ENCODE measurements around the gene TRIM31. TPM values are rescaled to one million over a fixed set of nuclear protein-coding genes. Genes with fewer than 3 reads are reported as not detected.

Gene TRIM31
- under 1 TPM in 1 of 2 donors, not detected in 1; 0.12 TPM for total RNA-seq

DNA sequence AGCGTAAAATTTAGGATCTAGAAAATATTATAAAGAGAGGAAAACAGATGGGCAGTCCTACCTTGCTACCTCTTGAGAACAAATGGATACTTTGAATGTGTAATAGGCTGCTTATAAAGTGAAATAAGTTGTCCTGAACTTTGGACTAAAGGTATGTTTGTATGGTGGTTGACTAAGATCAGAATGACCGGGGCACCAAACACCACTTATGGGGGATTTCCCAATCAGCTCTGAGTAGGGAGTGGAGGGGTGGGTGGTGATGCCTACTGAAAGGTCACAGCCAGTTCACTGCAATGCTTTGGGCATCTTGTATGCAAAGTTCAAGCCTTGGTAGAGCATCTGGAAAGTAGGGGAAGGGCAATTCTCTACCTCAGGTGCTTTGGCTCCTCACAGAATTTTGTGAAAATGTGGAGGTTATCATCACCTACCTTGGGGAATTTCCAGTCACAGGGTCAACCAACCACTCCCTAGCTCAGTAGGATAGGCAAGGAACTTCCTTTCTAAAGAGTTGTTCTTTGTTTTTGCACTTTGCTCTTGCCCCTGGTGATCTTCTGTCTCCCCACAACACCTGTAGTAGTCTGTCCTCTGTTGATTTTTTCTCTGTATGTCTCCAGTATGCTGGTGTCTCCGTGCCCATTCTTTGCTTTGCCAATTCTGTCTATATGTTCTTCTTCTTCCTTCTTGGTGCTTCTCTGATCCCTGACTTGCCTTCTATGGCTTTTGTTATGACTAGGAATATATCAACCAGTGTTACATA is at the start of gene TRIM31:
Gene TRIM31, minus strand, starts transcription at position 88 of the 757 bp plus-strand sequence. CDS start 285 bp downstream, outside the sequence.
- ATAC-seq (replicated peaks in 1 of 2) (peak; percentile 53 to 60), DNase-seq (no peak)
- Mint-ChIP-seq H3K27me3 (ENCODE audit: low read depth) (peaks cover 46% of the 10 kb centered on the region), H3K36me3 (ENCODE audit: insufficient read depth in 2 of 2) (no peaks in the 10 kb centered on the region), H3K27ac (no peak within 1 kb of the TSS), H3K4me1 (ENCODE audit: low read depth) (peaks cover 19% of the 10 kb centered on the region), H3K9me3 (no peaks in the 10 kb centered on the region), H3K4me3 (peak within 1 kb of the TSS; percentile 9 to 40)

GRCh38 chr6:30162265-30163089 is 49.6 kb upstream of the TRIM31 start:
- ATAC-seq (replicated peaks in 1 of 2) (no peak), DNase-seq (no peak)
- Mint-ChIP-seq H3K4me1 (ENCODE audit: low read depth) (peaks cover 58% of the 10 kb centered on the region), H3K4me3 (peak overlapping the region; percentile 52 to 69), H3K36me3 (ENCODE audit: insufficient read depth in 2 of 2) (no peaks in the 10 kb centered on the region), H3K27ac (no peak overlapping the region), H3K27me3 (ENCODE audit: low read depth) (peaks cover 35% of the 10 kb centered on the region), H3K9me3 (no peaks in the 10 kb centered on the region)

DNA sequence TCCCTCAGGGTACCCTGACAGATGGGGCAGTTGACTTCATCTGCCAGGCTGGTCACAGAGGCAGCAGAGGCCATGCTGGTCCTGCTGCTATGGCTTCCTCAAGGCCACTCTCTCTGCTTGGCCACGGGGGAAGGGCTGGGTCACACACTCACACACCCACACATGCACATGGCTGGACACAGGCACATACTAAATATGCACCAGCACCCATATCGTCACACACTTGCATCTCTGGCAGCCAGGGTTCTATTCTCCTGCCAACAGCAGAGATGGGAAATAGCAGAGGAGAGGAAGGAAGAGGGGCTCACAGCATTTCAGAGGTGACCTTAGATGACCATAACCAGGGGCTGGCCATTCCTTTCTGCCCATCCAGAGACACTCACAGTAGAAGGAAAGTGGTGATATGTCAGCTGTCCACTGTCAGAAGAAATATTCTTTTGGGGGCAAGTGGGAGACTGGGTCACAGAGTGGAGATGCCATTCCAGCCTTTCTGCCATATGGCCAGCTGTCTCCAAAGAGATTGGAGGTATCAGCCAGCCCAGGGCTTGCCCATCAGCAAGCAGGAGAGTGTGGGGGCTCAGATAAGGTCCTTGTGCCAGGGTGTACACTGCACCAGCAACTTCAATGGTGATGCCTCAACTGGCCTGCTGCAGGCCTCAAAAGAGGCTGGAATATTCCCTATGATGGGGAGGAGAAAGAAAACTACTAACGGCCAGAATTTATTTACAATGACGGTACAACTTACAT is 48.1 kb upstream of the TRIM31 start, which contains the start of gene TRIM10:
Gene TRIM10, minus strand, starts transcription at position 427 of the 747 bp plus-strand sequence. Its CDS starts 353 bp downstream, at position 74.
- no peaks in the 10 kb centered on the region for H3K36me3 Mint-ChIP-seq (ENCODE audit: insufficient read depth in 2 of 2)
- H3K4me1 Mint-ChIP-seq (ENCODE audit: low read depth) = peaks cover 50% of the 10 kb centered on the region
- DNase-seq (no peak), ATAC-seq (replicated peaks in 1 of 2) (no peak)
- no peaks in the 10 kb centered on the region for H3K9me3 Mint-ChIP-seq
- peak within 1 kb of the TSS in 1 of 2 donors; percentile 69 for H3K4me3 Mint-ChIP-seq
- H3K27me3 Mint-ChIP-seq (ENCODE audit: low read depth) = peaks cover 30% of the 10 kb centered on the region
- H3K27ac Mint-ChIP-seq = no peak within 1 kb of the TSS

GRCh38 chr6:30160008-30160784 is 47.3 kb upstream of the TRIM31 start:
- Mint-ChIP-seq H3K9me3 (no peaks in the 10 kb centered on the region), H3K27ac (no peak overlapping the region), H3K36me3 (ENCODE audit: insufficient read depth in 2 of 2) (no peaks in the 10 kb centered on the region), H3K4me1 (ENCODE audit: low read depth) (peaks cover 50% of the 10 kb centered on the region), H3K4me3 (no peak overlapping the region), H3K27me3 (ENCODE audit: low read depth) (peaks cover 30% of the 10 kb centered on the region)
- ATAC-seq (replicated peaks in 1 of 2) (no peak), DNase-seq (no peak)

GRCh38 chr6:30158475-30159040 is 45.7 kb upstream of the TRIM31 start:
- H3K36me3 Mint-ChIP-seq (ENCODE audit: insufficient read depth in 2 of 2) = no peaks in the 10 kb centered on the region
- H3K4me3 Mint-ChIP-seq = peak overlapping the region; percentile 15 to 42
- peak; percentile 38 to 47 for DNase-seq
- no peak overlapping the region for H3K27ac Mint-ChIP-seq
- H3K27me3 Mint-ChIP-seq (ENCODE audit: low read depth) = peaks cover 29% of the 10 kb centered on the region
- peaks cover 35% of the 10 kb centered on the region for H3K4me1 Mint-ChIP-seq (ENCODE audit: low read depth)
- H3K9me3 Mint-ChIP-seq = no peaks in the 10 kb centered on the region
- peak; percentile 92 to 97 for ATAC-seq (replicated peaks in 1 of 2)

DNA sequence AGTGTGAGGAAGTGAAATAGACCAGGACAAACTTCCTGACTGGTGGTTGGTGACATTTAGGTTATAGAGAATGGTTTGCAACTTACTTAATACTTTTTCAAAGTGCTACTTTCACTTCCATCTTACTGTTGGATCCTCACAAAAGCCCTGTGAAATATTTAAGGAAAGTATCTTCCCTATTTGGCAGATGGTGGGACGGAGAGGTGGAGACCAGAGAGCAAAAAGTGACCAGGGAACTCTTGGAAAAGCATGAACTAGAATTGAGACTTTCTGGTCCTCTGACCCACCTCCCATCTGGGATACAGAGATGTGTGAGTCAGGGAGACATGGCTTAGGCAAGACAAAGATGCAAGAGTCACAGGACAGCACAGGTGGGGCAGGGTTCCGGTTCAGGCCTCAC is 45.1 kb upstream of the TRIM31 start:
- DNase-seq (no peak), ATAC-seq (replicated peaks in 1 of 2) (no peak)
- Mint-ChIP-seq H3K4me3 (peak overlapping the region; percentile 15 to 20), H3K27ac (no peak overlapping the region), H3K4me1 (ENCODE audit: low read depth) (peaks cover 29% of the 10 kb centered on the region), H3K9me3 (no peaks in the 10 kb centered on the region), H3K36me3 (ENCODE audit: insufficient read depth in 2 of 2) (no peaks in the 10 kb centered on the region), H3K27me3 (ENCODE audit: low read depth) (peaks cover 29% of the 10 kb centered on the region)

DNA sequence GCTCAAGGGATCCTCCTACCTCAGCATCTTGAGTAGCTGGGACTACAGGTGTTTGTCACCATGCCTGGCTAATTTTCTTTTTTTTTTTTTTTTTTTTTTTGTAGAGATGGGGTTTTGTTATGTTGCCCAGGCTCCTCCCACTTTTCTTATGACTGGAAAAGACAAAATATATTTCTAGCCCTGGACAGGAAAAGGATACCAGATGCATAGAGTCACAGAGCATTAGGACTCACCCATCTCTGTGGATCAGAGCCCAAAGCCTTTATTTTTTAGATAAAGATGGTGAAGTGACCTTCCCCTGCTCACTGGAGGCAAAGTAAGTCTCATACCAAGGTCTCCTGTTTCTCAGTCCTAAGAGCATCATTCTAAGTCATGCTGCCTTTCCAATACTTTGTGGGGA is 44.7 kb upstream of the TRIM31 start:
- H3K27me3 Mint-ChIP-seq (ENCODE audit: low read depth) = peaks cover 29% of the 10 kb centered on the region
- H3K4me1 Mint-ChIP-seq (ENCODE audit: low read depth) = peaks cover 28% of the 10 kb centered on the region
- DNase-seq = no peak
- ATAC-seq (replicated peaks in 1 of 2) = no peak
- H3K27ac Mint-ChIP-seq = no peak overlapping the region
- H3K36me3 Mint-ChIP-seq (ENCODE audit: insufficient read depth in 2 of 2) = no peaks in the 10 kb centered on the region
- H3K4me3 Mint-ChIP-seq = no peak overlapping the region
- no peaks in the 10 kb centered on the region for H3K9me3 Mint-ChIP-seq

GRCh38 chr6:30156774-30157173 is 43.9 kb upstream of the TRIM31 start:
- Mint-ChIP-seq H3K27ac (no peak overlapping the region), H3K36me3 (ENCODE audit: insufficient read depth in 2 of 2) (no peaks in the 10 kb centered on the region), H3K27me3 (ENCODE audit: low read depth) (peaks cover 29% of the 10 kb centered on the region), H3K4me1 (ENCODE audit: low read depth) (peaks cover 20% of the 10 kb centered on the region), H3K9me3 (no peaks in the 10 kb centered on the region), H3K4me3 (no peak overlapping the region)
- no peak for ATAC-seq (replicated peaks in 1 of 2)
- DNase-seq = no peak

DNA sequence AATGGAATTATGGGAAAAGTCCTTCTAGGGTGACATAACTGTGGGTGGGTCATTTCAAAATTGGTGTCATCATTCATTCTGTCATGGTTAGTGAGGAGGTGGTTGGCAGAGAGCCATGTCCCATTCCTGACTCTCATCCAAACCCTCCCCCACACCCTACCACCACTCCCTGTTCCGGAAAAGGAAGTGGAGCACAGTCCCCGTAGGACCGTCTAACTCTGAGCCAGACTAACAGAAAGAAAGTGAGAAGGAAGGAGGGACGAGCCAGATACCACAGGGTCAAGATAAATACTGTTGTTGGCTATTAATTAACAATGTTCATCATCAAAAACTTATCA is 43.3 kb upstream of the TRIM31 start:
- H3K36me3 Mint-ChIP-seq (ENCODE audit: insufficient read depth in 2 of 2) = no peaks in the 10 kb centered on the region
- peaks cover 29% of the 10 kb centered on the region for H3K27me3 Mint-ChIP-seq (ENCODE audit: low read depth)
- no peak overlapping the region for H3K4me3 Mint-ChIP-seq
- H3K27ac Mint-ChIP-seq = no peak overlapping the region
- no peaks in the 10 kb centered on the region for H3K9me3 Mint-ChIP-seq
- no peak for DNase-seq
- peaks cover 24% of the 10 kb centered on the region for H3K4me1 Mint-ChIP-seq (ENCODE audit: low read depth)
- no peak for ATAC-seq (replicated peaks in 1 of 2)

GRCh38 chr6:30155520-30156261 is 42.8 kb upstream of the TRIM31 start:
- Mint-ChIP-seq H3K9me3 (no peaks in the 10 kb centered on the region), H3K36me3 (ENCODE audit: insufficient read depth in 2 of 2) (no peaks in the 10 kb centered on the region), H3K27me3 (ENCODE audit: low read depth) (peaks cover 31% of the 10 kb centered on the region), H3K27ac (no peak overlapping the region), H3K4me3 (no peak overlapping the region), H3K4me1 (ENCODE audit: low read depth) (peaks cover 24% of the 10 kb centered on the region)
- DNase-seq (no peak), ATAC-seq (replicated peaks in 1 of 2) (no peak)

- H3K4me3 Mint-ChIP-seq = no peak overlapping the region
- H3K36me3 Mint-ChIP-seq (ENCODE audit: insufficient read depth in 2 of 2) = no peaks in the 10 kb centered on the region
- no peaks in the 10 kb centered on the region for H3K9me3 Mint-ChIP-seq
- no peak for DNase-seq
- peaks cover 31% of the 10 kb centered on the region for H3K27me3 Mint-ChIP-seq (ENCODE audit: low read depth)
- H3K4me1 Mint-ChIP-seq (ENCODE audit: low read depth) = peaks cover 24% of the 10 kb centered on the region
- no peak overlapping the region for H3K27ac Mint-ChIP-seq
- ATAC-seq (replicated peaks in 1 of 2) = no peak
Observed at GRCh38 chr6:30154709-30155519, 42.0 kb upstream of the TRIM31 start.
